ENCODE data around the gene CERS6.
"Not testable (repeated sequence)": the region's sequence is repeated elsewhere in the genome, so short reads cannot be mapped to it uniquely, and the experiment has no call there.

The CERS6 gene

DNA sequence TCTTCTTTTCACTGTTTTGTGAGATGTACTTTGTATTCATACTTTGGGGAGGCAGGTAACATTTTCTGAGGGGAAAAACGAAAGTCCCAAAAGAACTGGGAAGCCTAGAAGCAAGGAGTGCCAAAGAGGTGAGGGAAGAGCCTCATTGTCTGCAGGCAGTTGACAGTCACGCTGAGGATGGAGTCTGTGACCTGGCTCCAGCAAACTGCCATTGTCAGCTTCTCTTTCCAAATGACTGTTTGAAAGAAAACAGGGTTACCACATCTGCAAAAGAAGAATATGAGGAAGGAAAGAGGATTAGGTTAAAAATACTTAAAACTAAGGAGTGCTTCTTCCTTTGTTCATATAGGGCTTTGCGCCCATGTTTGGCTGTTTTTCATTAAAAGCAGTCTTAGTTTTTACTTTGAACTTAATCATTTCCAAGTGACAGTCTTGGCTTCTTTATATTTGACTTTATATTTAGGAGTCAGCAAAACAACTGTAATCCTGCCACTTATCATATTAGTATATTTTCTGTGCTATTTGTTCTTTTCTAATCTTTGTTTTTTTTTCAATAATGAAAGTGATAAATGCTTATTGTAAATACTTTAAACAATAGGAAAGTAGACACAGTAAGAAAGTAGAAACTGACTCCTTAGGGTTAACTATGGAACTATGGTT lies 35.0 kb downstream of the CERS6 start:
- H3K27ac ChIP-seq, result no peak overlapping the region
- H3K4me3 ChIP-seq (ENCODE audit: low read depth, low read length), result no peak overlapping the region
- no peak for DNase-seq
- H3K9me3 ChIP-seq (ENCODE audit: severe bottlenecking), result no peaks in the 10 kb centered on the region
- H3K36me3 ChIP-seq, result no peaks in the 10 kb centered on the region
- no peaks in the 10 kb centered on the region for H3K27me3 ChIP-seq (ENCODE audit: insufficient read depth, low read depth, severe bottlenecking)
- TF ChIP-seq, protein P1, sequence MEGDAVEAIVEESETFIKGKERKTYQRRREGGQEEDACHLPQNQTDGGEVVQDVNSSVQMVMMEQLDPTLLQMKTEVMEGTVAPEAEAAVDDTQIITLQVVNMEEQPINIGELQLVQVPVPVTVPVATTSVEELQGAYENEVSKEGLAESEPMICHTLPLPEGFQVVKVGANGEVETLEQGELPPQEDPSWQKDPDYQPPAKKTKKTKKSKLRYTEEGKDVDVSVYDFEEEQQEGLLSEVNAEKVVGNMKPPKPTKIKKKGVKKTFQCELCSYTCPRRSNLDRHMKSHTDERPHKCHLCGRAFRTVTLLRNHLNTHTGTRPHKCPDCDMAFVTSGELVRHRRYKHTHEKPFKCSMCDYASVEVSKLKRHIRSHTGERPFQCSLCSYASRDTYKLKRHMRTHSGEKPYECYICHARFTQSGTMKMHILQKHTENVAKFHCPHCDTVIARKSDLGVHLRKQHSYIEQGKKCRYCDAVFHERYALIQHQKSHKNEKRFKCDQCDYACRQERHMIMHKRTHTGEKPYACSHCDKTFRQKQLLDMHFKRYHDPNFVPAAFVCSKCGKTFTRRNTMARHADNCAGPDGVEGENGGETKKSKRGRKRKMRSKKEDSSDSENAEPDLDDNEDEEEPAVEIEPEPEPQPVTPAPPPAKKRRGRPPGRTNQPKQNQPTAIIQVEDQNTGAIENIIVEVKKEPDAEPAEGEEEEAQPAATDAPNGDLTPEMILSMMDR (IDR thresholded peaks at IDR 0.05; ENCODE audit: low read depth, low read length), result no peak

DNA sequence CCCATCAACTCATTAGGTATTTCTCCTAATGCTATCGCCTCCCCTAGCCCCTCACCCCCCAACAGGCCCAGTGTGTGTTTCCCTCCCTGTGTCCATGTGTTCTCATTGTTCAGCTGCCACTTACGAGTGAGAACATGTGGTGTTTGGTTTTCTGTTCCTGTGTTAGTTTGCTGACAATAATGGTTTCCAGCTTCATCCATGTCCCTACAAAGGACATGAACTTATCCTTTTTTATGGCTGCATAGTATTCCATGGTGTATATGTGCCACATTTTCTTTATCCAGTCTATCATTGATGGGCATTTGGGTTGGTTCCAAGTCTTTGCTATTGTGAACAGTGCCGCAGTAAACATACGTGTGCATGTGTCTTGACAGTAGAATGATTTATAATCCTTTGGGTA lies 35.7 kb downstream of the CERS6 start:
- H3K9me3 ChIP-seq (ENCODE audit: severe bottlenecking); H3K36me3 ChIP-seq; DNase-seq; H3K27me3 ChIP-seq (ENCODE audit: insufficient read depth, low read depth, severe bottlenecking); H3K27ac ChIP-seq; H3K4me3 ChIP-seq (ENCODE audit: low read depth, low read length): not testable (repeated sequence)

DNA sequence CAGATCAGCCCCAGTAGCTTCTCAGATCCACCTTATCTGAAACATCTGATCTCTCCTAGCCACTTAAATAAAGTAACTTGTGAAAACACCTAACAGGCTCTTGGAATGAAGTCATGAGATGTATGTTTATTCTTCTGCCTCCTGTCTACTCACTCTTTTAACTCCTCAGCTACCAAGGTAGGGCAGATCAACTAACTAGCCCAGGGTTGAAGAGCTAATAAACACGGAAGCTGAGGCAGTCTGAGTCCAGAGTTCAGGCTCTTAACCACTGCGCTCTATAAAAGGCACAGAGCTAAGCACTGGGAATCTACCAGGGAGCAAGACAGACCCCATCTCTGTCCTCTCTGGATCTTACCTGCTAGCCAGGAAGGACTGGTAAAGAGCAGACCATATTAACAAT lies 37.1 kb downstream of the CERS6 start:
- H3K4me3 ChIP-seq (ENCODE audit: low read depth, low read length); H3K36me3 ChIP-seq; DNase-seq; H3K9me3 ChIP-seq (ENCODE audit: severe bottlenecking); H3K27me3 ChIP-seq (ENCODE audit: insufficient read depth, low read depth, severe bottlenecking); H3K27ac ChIP-seq: not testable (repeated sequence)

DNA sequence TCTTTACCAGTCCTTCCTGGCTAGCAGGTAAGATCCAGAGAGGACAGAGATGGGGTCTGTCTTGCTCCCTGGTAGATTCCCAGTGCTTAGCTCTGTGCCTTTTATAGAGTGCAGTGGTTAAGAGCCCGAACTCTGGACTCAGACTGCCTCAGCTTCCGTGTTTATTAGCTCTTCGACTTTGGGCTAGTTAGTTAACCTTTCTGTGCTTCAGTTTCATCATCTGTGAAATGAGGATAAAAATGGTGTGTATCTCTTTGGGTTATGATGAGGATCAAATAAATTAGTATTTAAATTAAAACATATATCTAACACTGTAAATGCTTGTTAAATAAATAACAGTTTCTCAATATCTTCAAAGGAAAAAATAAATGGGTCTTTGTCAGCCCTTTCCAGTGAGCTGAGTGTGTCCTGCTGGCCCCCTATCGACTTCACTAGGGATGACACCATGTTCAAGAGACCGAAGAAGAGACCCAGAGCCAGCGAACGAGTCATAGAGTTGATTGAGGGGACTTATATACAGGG lies 38.2 kb downstream of the CERS6 start:
- Histone ChIP-seq H3K27me3 (ENCODE audit: insufficient read depth, low read depth, severe bottlenecking) (no peaks in the 10 kb centered on the region), H3K9me3 (ENCODE audit: severe bottlenecking) (no peaks in the 10 kb centered on the region), H3K27ac (no peak overlapping the region), H3K36me3 (no peaks in the 10 kb centered on the region), H3K4me3 (ENCODE audit: low read depth, low read length) (no peak overlapping the region)
- TF ChIP-seq, protein P1 (IDR thresholded peaks at IDR 0.05; ENCODE audit: low read depth, low read length), result no peak
- DNase-seq, result no peak

DNA sequence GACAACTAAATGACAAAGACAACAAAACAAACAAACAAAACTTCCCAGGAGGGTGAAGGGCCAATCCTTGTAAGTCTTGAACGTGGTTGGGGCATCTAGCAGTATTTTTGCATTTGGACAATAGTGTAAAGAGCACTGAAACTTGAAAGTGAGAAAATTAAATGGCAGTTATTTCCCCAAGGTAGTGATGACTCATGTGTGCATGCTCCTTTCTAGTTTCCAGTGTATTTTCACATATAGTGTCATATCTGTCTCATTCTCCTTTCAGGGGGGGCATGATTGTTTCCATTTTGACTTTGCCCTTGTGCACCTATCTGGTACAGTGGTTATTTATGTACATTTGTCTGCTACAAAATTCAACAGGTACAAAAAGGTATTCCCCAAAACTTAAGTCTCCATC lies 39.5 kb downstream of the CERS6 start:
- H3K27ac ChIP-seq, result no peak overlapping the region
- no peak overlapping the region for H3K4me3 ChIP-seq (ENCODE audit: low read depth, low read length)
- no peaks in the 10 kb centered on the region for H3K36me3 ChIP-seq
- H3K9me3 ChIP-seq (ENCODE audit: severe bottlenecking), result no peaks in the 10 kb centered on the region
- TF ChIP-seq, protein P1 (IDR thresholded peaks at IDR 0.05; ENCODE audit: low read depth, low read length), result no peak
- no peaks in the 10 kb centered on the region for H3K27me3 ChIP-seq (ENCODE audit: insufficient read depth, low read depth, severe bottlenecking)
- no peak for DNase-seq

DNA sequence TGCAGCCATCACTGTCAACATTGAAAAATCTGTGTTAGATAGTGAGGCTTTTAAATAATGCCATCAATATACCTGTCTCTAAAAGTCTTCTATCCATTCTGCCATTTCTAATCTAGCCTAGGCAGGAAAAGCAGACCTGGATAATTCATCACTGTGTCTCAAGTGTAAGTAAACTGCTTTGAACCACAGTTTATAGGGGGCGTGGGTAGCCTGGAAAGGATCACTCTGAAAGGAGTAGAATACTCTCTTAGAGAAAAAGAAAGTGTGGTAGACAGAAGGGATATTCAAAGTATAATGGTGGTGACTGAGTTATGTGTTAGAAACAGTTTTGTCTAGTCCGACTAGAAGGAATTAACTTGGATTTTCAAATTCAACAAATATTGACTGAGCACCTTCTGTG lies 40.8 kb downstream of the CERS6 start:
- Histone ChIP-seq H3K27me3 (ENCODE audit: insufficient read depth, low read depth, severe bottlenecking) (no peaks in the 10 kb centered on the region), H3K36me3 (no peaks in the 10 kb centered on the region), H3K4me3 (ENCODE audit: low read depth, low read length) (no peak overlapping the region), H3K27ac (no peak overlapping the region), H3K9me3 (ENCODE audit: severe bottlenecking) (no peaks in the 10 kb centered on the region)
- TF ChIP-seq, protein P1 (IDR thresholded peaks at IDR 0.05; ENCODE audit: low read depth, low read length), result no peak
- DNase-seq, result no peak

DNA sequence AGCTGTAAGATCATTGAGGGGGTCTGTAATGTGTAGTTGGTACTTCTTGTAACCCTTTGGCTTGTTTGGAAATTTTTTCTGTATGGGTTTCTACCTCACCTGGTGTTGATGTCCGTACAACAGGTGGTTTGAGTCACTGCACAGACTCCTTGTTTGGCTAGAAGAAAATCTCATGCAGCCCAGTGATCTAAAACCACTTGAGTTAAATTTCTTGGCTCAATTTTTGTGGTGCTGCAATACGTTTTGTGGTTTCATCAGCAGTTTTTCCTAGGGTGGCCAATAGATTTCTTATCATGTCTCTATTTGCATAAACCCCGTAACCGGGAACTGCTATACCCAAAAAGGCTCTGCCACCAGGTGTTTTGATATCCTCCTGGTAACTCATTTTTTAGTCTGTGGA lies 43.4 kb downstream of the CERS6 start:
- no peak for DNase-seq
- H3K27ac ChIP-seq, result no peak overlapping the region
- H3K9me3 ChIP-seq (ENCODE audit: severe bottlenecking), result no peaks in the 10 kb centered on the region
- H3K4me3 ChIP-seq (ENCODE audit: low read depth, low read length), result no peak overlapping the region
- no peaks in the 10 kb centered on the region for H3K36me3 ChIP-seq
- TF ChIP-seq, protein P1 (IDR thresholded peaks at IDR 0.05; ENCODE audit: low read depth, low read length), result no peak
- no peaks in the 10 kb centered on the region for H3K27me3 ChIP-seq (ENCODE audit: insufficient read depth, low read depth, severe bottlenecking)
